GM23248 (cell line): Measurements from ENCODE around the gene DENND1C.

Experiments
- EZH2 ChIP-seq: fragments of 200-600 bp; sonication (generic); IDR thresholded peaks from 2 replicates; pipeline ENCODE4 v1.6.1; 2018; ENCODE audit warnings: antibody characterized with exemption, mild to moderate bottlenecking; ENCODE audit not compliant: insufficient read depth, poor library complexity, severe bottlenecking
- EZH2phosphoT487 ChIP-seq: fragments of 200-600 bp; sonication (generic); IDR thresholded peaks from 2 replicates; pipeline ENCODE4 v1.6.1; 2018; ENCODE audit warnings: antibody characterized with exemption, moderate library complexity, mild to moderate bottlenecking, low read depth; ENCODE audit not compliant: insufficient read depth

GRCh38 chr19:6459262-6460098, 22.1 kb downstream of the DENND1C start, which contains the start of gene SLC25A23:
- TF ChIP-seq EZH2 (no peak), EZH2phosphoT487 (no peak)
